ENCODE data around the gene UMODL1. TPM values are rescaled to one million over a fixed set of nuclear protein-coding genes. Genes with fewer than 3 reads are reported as not detected.

The UMODL1 gene
- total and polyA plus RNA-seq, 10 of the 15 experiments (the other 5 are each of a cell fraction or from before 2014, with no cell fraction given), result 0.01 to 0.11 (median 0.03) TPM; not detected in 5

DNA sequence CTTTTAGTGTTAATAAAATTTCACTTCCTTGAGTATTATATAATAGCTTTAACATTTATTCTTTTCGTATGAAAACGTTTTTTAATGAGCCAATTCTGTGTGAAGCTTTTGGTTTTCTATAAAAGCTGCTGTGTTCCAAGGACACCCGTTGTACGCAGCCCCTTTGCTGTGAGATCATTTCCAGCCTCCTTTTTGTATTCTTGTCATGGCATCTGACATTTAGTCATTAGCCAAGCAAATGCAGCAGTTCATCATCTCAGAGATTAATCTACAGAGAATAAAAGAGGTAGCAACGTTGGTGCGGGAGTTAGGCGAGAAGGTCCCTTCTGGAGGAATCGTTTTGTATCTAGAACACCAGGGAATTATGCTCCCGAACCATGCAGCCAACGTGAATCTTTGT lies 1.3 kb upstream of the UMODL1 start:
- in situ Hi-C loops (cut with MboI) (no loop called here), intact Hi-C loops (cut with micrococcal nuclease; ENCODE audit: unreplicated experiment) (no loop called here)
- WGBS (ENCODE audit: insufficient coverage, insufficient replicate concordance, low lambda C conversion rate, missing lambda C conversion rate), result 47% methylated on average over 10 of the region's 10 CpGs
- no peak overlapping the region for H3K4me3 ChIP-seq
- H3K4me2 ChIP-seq (ENCODE audit: control insufficient read depth, insufficient read depth), result no peak overlapping the region
- H3K27me3 ChIP-seq (replicated peaks in 1 of 2; ENCODE audit: control insufficient read depth in 2 of 2, insufficient read depth in 2 of 2, low read length in 1 of 2), result peaks cover 0 to 3% of the 10 kb centered on the region in 2 experiments; a peak in 1 of 4 replicates
- DNase-seq (ENCODE audit: low read depth, low spot score), result no peak
- ChIA-PET POLR2A (no interaction called here), CTCF (interaction anchor here (0.6 kb wide), 1 partner anchor 48 kb away, joined by 3 read pairs; no protein-coding TSS in a partner anchor), RAD21 (ENCODE audit: unreplicated experiment) (interaction anchor here (2.0 kb wide), 1 partner anchor 47 kb away, joined by 6 read pairs; no protein-coding TSS in a partner anchor), SMC1A (ENCODE audit: uncharacterized antibody, unreplicated experiment) (interaction anchor here (1.1 kb wide), 1 partner anchor 8 kb away, joined by 3 read pairs; no protein-coding TSS in a partner anchor)
- no peaks in the 10 kb centered on the region for H3K79me2 ChIP-seq (ENCODE audit: control insufficient read depth, insufficient read depth, low read length)
- FAIRE-seq, result no peak
- ATAC-seq, result no peak
- no peaks in the 10 kb centered on the region for H3K9me3 ChIP-seq (replicated peaks; ENCODE audit: control insufficient read depth, insufficient read depth, low read length)
- peaks cover 14% of the 10 kb centered on the region for H3K4me1 ChIP-seq (ENCODE audit: control insufficient read depth, insufficient read depth, low read length)
- H3K36me3 ChIP-seq (ENCODE audit: control insufficient read depth in 2 of 2, insufficient read depth in 2 of 2, low read length in 1 of 2), result no peaks in the 10 kb centered on the region
- H2AFZ ChIP-seq (ENCODE audit: control insufficient read depth, low read depth, low read length), result no peak overlapping the region
- H4K20me1 ChIP-seq (ENCODE audit: control insufficient read depth, insufficient read depth), result no peaks in the 10 kb centered on the region
- H3K9ac ChIP-seq (ENCODE audit: control insufficient read depth, insufficient read depth, low read length), result no peak overlapping the region
- no TSS peak for BruUV-seq (replicated peaks)
- no peak for TF ChIP-seq NBN (IDR thresholded peaks at IDR 0.05)
- TF ChIP-seq, protein P1, sequence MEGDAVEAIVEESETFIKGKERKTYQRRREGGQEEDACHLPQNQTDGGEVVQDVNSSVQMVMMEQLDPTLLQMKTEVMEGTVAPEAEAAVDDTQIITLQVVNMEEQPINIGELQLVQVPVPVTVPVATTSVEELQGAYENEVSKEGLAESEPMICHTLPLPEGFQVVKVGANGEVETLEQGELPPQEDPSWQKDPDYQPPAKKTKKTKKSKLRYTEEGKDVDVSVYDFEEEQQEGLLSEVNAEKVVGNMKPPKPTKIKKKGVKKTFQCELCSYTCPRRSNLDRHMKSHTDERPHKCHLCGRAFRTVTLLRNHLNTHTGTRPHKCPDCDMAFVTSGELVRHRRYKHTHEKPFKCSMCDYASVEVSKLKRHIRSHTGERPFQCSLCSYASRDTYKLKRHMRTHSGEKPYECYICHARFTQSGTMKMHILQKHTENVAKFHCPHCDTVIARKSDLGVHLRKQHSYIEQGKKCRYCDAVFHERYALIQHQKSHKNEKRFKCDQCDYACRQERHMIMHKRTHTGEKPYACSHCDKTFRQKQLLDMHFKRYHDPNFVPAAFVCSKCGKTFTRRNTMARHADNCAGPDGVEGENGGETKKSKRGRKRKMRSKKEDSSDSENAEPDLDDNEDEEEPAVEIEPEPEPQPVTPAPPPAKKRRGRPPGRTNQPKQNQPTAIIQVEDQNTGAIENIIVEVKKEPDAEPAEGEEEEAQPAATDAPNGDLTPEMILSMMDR (IDR thresholded peaks at IDR 0.05 in 2 of 3, conservative IDR thresholded peaks at IDR 0.05 in 1 of 3; ENCODE audit: control insufficient read depth in 2 of 3, extremely low read depth in 1 of 3, insufficient read depth in 1 of 3, low read depth in 3 of 3, low read length in 3 of 3), result no peak
- TF ChIP-seq SREBF2 (IDR thresholded peaks at IDR 0.05; ENCODE audit: low read length), result no peak
- TF ChIP-seq EZH2 (IDR thresholded peaks at IDR 0.05; ENCODE audit: borderline replicate concordance, control insufficient read depth, low read depth, low read length), result no peak
- H3K27ac ChIP-seq (ENCODE audit: control insufficient read depth, insufficient read depth), result no peak overlapping the region

All from GM12878 (cell line).